ENCODE results near the gene NHLH2.

DNA sequence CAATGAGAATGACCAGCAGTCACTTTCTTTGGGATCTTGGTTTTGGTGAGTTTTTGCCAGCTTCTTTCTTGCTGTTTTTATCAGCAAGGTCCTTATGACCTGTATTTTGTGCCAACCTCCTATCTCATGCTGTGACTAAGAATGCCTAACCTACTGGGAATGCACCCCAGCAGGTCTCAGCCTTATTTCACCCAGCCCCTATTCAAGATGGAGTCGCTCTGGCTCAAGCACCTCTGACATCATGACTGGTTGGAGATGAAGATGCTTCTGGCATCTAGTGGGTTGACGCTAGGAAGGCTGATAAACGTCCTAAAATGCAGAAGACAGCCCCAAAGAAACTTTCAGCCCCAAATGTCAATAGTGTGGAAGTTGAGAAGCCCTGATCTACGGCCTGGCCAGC is 33.6 kb upstream of the NHLH2 start:
- TF ChIP-seq, protein P1, sequence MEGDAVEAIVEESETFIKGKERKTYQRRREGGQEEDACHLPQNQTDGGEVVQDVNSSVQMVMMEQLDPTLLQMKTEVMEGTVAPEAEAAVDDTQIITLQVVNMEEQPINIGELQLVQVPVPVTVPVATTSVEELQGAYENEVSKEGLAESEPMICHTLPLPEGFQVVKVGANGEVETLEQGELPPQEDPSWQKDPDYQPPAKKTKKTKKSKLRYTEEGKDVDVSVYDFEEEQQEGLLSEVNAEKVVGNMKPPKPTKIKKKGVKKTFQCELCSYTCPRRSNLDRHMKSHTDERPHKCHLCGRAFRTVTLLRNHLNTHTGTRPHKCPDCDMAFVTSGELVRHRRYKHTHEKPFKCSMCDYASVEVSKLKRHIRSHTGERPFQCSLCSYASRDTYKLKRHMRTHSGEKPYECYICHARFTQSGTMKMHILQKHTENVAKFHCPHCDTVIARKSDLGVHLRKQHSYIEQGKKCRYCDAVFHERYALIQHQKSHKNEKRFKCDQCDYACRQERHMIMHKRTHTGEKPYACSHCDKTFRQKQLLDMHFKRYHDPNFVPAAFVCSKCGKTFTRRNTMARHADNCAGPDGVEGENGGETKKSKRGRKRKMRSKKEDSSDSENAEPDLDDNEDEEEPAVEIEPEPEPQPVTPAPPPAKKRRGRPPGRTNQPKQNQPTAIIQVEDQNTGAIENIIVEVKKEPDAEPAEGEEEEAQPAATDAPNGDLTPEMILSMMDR (IDR thresholded peaks at IDR 0.05; ENCODE audit: insufficient read depth, low read length, poor library complexity, severe bottlenecking): no peak
- TF ChIP-seq EZH2phosphoT487 (conservative IDR thresholded peaks at IDR 0.05; ENCODE audit: low read length): no peak

Measured in SU-DHL-6 (cell line).